Measurements from ENCODE around the gene TMEM200B. TPM values are rescaled to one million over a fixed set of nuclear protein-coding genes. Genes with fewer than 3 reads are reported as not detected.

The TMEM200B gene
- total RNA-seq (2022; extraction: Qiagen RNA extraction; ENCODE audit: low read depth), result 0.08 to 0.25 TPM (median 0.14 TPM) in 5 replicates

GRCh38 chr1:29123887-29124365 lies at the start of gene TMEM200B:
TMEM200B (minus strand) TSS chr1:29123903; CDS start chr1:29121828, 2,075 bp downstream.

Other genes starting within 250 kb of the TMEM200B start
- 3.4 to 4.4 TPM (median 3.9 TPM) in 5 replicates for gene EPB41, start 209.3 kb downstream of the TMEM200B start, total RNA-seq (2022; extraction: Qiagen RNA extraction; ENCODE audit: low read depth)
- 42.3 to 48.7 TPM (median 45.8 TPM) in 5 replicates for gene SRSF4, start 58.0 kb upstream of the TMEM200B start, total RNA-seq (2022; extraction: Qiagen RNA extraction; ENCODE audit: low read depth)
- 18.0 to 23.2 TPM (median 20.6 TPM) in 5 replicates for gene MECR, start 107.0 kb upstream of the TMEM200B start, total RNA-seq (2022; extraction: Qiagen RNA extraction; ENCODE audit: low read depth)
- 6.8 to 7.7 TPM (median 7.4 TPM) in 5 replicates for gene PTPRU, start 112.6 kb upstream of the TMEM200B start, total RNA-seq (2022; extraction: Qiagen RNA extraction; ENCODE audit: low read depth)

Measured in A549 treated with GW870086 at 1 μM for 4 hours (cell line).